HepG2 (cell line): ENCODE measurements around the gene GAL3ST3. TPM values are rescaled to one million over a fixed set of nuclear protein-coding genes. Genes with fewer than 3 reads are reported as not detected.

Source experiments
- CBX1 ChIP-seq: IDR thresholded peaks from one replicate; pipeline ENCODE4 v1.6.1; 2016; ENCODE audit warnings: antibody characterized with exemption, low read depth
- FOXO1 ChIP-seq: sonication (generic); formaldehyde crosslinking; IDR thresholded peaks from 2 replicates; pipeline ENCODE4 v1.4.0; 2020; ENCODE audit warnings: missing genetic modification reagents
- GTF3A ChIP-seq: sonication (generic); formaldehyde crosslinking; conservative IDR thresholded peaks from 2 replicates; pipeline ENCODE4 v1.4.0; 2020; ENCODE audit warnings: mild to moderate bottlenecking, missing genetic modification reagents
- KAT8 ChIP-seq: IDR thresholded peaks from 2 replicates; pipeline ENCODE4 v1.6.1; 2016; ENCODE audit warnings: missing genetic modification reagents, missing compliant biosample characterization
- PHF21A ChIP-seq: sonication (generic); formaldehyde crosslinking; IDR thresholded peaks from 2 replicates; pipeline ENCODE4 v1.5.0; 2020; ENCODE audit warnings: mild to moderate bottlenecking, missing genetic modification reagents
- PLRG1 ChIP-seq: fragments of 450-650 bp; conservative IDR thresholded peaks from 2 replicates; pipeline ENCODE4 v1.6.1; 2016
- RXRA ChIP-seq: sonication (generic); formaldehyde crosslinking; IDR thresholded peaks from 2 replicates; pipeline ENCODE4 v1.5.1; 2020; ENCODE audit warnings: missing genetic modification reagents
- SP140L ChIP-seq: sonication (generic); formaldehyde crosslinking; IDR thresholded peaks from 2 replicates; pipeline ENCODE4 v1.4.0; 2020; ENCODE audit warnings: missing genetic modification reagents, borderline replicate concordance
- TBX3 ChIP-seq: fragments of 450-650 bp; IDR thresholded peaks from 2 replicates; pipeline ENCODE4 v1.6.1; 2017; ENCODE audit warnings: antibody characterized with exemption, mild to moderate bottlenecking, inconsistent platforms, borderline replicate concordance
- ZFP41 ChIP-seq: sonication (generic); formaldehyde crosslinking; IDR thresholded peaks from 2 replicates; pipeline ENCODE4 v1.4.0; 2020; ENCODE audit warnings: mild to moderate bottlenecking, missing genetic modification reagents, borderline replicate concordance
- ZFP82 ChIP-seq: sonication (generic); formaldehyde crosslinking; IDR thresholded peaks from 2 replicates; pipeline ENCODE4 v1.5.1; 2020; ENCODE audit warnings: mild to moderate bottlenecking, missing genetic modification reagents, borderline replicate concordance
- ZNF230 ChIP-seq: sonication (generic); formaldehyde crosslinking; IDR thresholded peaks from 2 replicates; pipeline ENCODE4 v1.4.0; 2020; ENCODE audit warnings: mild to moderate bottlenecking, missing genetic modification reagents
- ZNF274 ChIP-seq: sonication (generic); formaldehyde crosslinking; IDR thresholded peaks from 2 replicates; pipeline ENCODE4 v1.5.1; 2020; ENCODE audit warnings: mild to moderate bottlenecking, missing genetic modification reagents
- ZNF282 ChIP-seq: fragments of 450-650 bp; IDR thresholded peaks from 2 replicates; pipeline ENCODE4 v1.6.1; 2018; ENCODE audit not compliant: partially characterized antibody
- ZNF720 ChIP-seq: sonication (generic); formaldehyde crosslinking; IDR thresholded peaks from 2 replicates; pipeline ENCODE4 v1.4.0; 2020; ENCODE audit warnings: missing genetic modification reagents
- ZNF776 ChIP-seq: sonication (generic); formaldehyde crosslinking; IDR thresholded peaks from 2 replicates; pipeline ENCODE4 v1.4.0; 2020; ENCODE audit warnings: mild to moderate bottlenecking, missing genetic modification reagents
- polyA plus RNA-seq, 8 experiments: library from polyadenylated mRNA; depleted of rRNA in 3 of 8; stranded (reverse) in 7 of 8; unstranded in 1 of 8; fragments of >200 nt; fragmentation: Illumina TruSeq in 4 of 8; extraction: Trizol in 4 of 8; gene quantifications; 2 replicates each; pipeline versions ENCODE4 v1.2.1 to v1.2.3, GENCODE V29; 2011 to 2016; ENCODE audit warnings: low read depth in 4 of 8, missing spikeins in 1 of 8, mixed read lengths in 1 of 8; ENCODE audit not compliant: insufficient read depth in 1 of 8
- total RNA-seq, 5 experiments: library from RNA; depleted of rRNA; stranded (reverse); fragments of >200 nt; fragmentation: Illumina TruSeq; extraction: Trizol; gene quantifications; 2 replicates each; pipeline ENCODE4 v1.2.3, GENCODE V29; 2016; ENCODE audit warnings: low read depth in 1 of 5
- TF ChIP-seq, protein P1 (sequence below): sonication (generic); formaldehyde crosslinking; IDR thresholded peaks from 2 replicates; pipeline ENCODE4 v1.5.0; 2020; ENCODE audit warnings: missing genetic modification reagents
- TF ChIP-seq, protein P2 (sequence below): sonication (generic); formaldehyde crosslinking; IDR thresholded peaks from 2 replicates; pipeline ENCODE4 v1.4.0; 2020; ENCODE audit warnings: missing genetic modification reagents, borderline replicate concordance
- TF ChIP-seq, protein P3 (sequence below): sonication (generic); formaldehyde crosslinking; conservative IDR thresholded peaks from 2 replicates; pipeline ENCODE4 v1.4.0; 2020; ENCODE audit warnings: mild to moderate bottlenecking, missing genetic modification reagents, moderate library complexity
- TF ChIP-seq, protein P4 (sequence below): IDR thresholded peaks from 2 replicates; pipeline ENCODE4 v1.6.1; 2016; ENCODE audit warnings: mild to moderate bottlenecking
- TF ChIP-seq, protein P5 (sequence below): sonication (generic); formaldehyde crosslinking; conservative IDR thresholded peaks from 2 replicates; pipeline ENCODE4 v1.8.0; 2022; ENCODE audit warnings: mild to moderate bottlenecking, moderate library complexity, missing genetic modification reagents

Gene GAL3ST3
- total and polyA plus RNA-seq, 2 of the 13 experiments (the other 11 are each of a cell fraction or from before 2014, with no cell fraction given), result not detected

DNA sequence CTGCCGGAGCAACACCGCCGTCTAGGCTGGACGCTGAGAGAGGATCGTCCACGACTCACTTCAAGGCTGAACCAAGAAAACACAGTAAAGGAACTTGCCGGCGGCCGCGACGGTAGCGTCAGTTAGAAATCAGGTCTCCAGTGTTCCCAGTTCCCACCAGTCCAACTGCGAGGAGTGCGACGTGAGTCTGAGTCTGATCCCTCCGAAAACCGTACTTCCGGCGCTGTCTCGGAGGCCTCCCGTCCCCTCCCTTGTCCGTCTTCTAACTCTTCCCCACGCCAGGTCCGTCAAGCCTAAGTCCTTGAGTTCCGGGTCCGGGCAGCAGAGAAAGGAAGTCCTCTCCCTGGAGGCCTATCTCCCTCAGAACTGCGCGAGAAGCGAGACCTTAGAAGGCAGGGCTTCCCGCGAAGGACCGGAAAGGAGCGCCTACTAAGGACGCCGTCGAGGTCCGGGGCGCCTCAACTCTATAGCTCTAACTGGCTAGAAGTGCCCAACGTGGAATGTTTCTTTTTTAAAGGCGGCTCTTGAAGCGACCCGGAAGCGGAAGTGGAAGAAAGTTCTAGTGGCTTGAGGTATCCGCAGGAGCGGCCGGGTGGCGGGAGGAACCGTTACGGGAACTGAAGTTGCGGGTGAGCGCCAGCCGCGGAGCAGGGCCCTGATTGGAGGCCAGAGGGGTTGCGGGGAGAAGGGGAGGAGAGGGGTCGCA is 46.9 kb downstream of the GAL3ST3 start, which contains the start of the genes BANF1 and EIF1AD (continued):
- TF ChIP-seq, protein P1, sequence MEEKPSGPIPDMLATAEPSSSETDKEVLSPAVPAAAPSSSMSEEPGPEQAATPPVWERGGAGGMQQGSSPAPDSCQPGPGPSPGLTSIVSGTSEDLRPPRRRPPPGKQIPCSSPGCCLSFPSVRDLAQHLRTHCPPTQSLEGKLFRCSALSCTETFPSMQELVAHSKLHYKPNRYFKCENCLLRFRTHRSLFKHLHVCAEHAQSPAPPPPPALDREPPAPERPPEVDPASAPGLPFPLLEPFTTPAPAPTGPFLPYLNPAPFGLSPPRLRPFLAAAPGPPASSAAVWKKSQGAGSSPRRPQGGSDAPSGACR (CRISPR knock-in tag), result peak; percentile 85; the same call in 1 of the 2 replicates
- TF ChIP-seq, protein P2, sequence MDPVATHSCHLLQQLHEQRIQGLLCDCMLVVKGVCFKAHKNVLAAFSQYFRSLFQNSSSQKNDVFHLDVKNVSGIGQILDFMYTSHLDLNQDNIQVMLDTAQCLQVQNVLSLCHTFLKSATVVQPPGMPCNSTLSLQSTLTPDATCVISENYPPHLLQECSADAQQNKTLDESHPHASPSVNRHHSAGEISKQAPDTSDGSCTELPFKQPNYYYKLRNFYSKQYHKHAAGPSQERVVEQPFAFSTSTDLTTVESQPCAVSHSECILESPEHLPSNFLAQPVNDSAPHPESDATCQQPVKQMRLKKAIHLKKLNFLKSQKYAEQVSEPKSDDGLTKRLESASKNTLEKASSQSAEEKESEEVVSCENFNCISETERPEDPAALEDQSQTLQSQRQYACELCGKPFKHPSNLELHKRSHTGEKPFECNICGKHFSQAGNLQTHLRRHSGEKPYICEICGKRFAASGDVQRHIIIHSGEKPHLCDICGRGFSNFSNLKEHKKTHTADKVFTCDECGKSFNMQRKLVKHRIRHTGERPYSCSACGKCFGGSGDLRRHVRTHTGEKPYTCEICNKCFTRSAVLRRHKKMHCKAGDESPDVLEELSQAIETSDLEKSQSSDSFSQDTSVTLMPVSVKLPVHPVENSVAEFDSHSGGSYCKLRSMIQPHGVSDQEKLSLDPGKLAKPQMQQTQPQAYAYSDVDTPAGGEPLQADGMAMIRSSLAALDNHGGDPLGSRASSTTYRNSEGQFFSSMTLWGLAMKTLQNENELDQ (CRISPR knock-in tag), result no peak
- TF ChIP-seq ZNF274 (CRISPR knock-in tag) (peak; percentile 84; the same call in 1 of the 2 replicates), SP140L (CRISPR knock-in tag) (no peak), ZNF776 (CRISPR knock-in tag) (0 out of 2 replicates have a peak, but pooled peaks have one; percentile 2), FOXO1 (CRISPR knock-in tag) (peak; percentile 77), PHF21A (peak; percentile 93), TBX3 (no peak), GTF3A (CRISPR knock-in tag) (peak; percentile 91), RXRA (CRISPR knock-in tag) (peak; percentile 85), PLRG1 (no peak), CBX1 (peak; percentile 74), ZFP41 (CRISPR knock-in tag) (no peak; the same call in none of the 2 replicates), ZFP82 (CRISPR knock-in tag) (no peak), ZNF230 (peak; percentile 98), ZNF282 (no peak), KAT8 (CRISPR knock-in tag) (peak; percentile 99), ZNF720 (CRISPR knock-in tag) (peak; percentile 54; the same call in 1 of the 2 replicates)
- TF ChIP-seq, protein P3, sequence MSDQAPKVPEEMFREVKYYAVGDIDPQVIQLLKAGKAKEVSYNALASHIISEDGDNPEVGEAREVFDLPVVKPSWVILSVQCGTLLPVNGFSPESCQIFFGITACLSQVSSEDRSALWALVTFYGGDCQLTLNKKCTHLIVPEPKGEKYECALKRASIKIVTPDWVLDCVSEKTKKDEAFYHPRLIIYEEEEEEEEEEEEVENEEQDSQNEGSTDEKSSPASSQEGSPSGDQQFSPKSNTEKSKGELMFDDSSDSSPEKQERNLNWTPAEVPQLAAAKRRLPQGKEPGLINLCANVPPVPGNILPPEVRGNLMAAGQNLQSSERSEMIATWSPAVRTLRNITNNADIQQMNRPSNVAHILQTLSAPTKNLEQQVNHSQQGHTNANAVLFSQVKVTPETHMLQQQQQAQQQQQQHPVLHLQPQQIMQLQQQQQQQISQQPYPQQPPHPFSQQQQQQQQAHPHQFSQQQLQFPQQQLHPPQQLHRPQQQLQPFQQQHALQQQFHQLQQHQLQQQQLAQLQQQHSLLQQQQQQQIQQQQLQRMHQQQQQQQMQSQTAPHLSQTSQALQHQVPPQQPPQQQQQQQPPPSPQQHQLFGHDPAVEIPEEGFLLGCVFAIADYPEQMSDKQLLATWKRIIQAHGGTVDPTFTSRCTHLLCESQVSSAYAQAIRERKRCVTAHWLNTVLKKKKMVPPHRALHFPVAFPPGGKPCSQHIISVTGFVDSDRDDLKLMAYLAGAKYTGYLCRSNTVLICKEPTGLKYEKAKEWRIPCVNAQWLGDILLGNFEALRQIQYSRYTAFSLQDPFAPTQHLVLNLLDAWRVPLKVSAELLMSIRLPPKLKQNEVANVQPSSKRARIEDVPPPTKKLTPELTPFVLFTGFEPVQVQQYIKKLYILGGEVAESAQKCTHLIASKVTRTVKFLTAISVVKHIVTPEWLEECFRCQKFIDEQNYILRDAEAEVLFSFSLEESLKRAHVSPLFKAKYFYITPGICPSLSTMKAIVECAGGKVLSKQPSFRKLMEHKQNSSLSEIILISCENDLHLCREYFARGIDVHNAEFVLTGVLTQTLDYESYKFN (CRISPR knock-in tag), result peak; percentile 63
- TF ChIP-seq, protein P4, sequence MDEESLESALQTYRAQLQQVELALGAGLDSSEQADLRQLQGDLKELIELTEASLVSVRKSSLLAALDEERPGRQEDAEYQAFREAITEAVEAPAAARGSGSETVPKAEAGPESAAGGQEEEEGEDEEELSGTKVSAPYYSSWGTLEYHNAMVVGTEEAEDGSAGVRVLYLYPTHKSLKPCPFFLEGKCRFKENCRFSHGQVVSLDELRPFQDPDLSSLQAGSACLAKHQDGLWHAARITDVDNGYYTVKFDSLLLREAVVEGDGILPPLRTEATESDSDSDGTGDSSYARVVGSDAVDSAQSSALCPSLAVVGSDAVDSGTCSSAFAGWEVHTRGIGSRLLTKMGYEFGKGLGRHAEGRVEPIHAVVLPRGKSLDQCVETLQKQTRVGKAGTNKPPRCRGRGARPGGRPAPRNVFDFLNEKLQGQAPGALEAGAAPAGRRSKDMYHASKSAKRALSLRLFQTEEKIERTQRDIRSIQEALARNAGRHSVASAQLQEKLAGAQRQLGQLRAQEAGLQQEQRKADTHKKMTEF (CRISPR knock-in tag), result peak; percentile 92
- TF ChIP-seq, protein P5, sequence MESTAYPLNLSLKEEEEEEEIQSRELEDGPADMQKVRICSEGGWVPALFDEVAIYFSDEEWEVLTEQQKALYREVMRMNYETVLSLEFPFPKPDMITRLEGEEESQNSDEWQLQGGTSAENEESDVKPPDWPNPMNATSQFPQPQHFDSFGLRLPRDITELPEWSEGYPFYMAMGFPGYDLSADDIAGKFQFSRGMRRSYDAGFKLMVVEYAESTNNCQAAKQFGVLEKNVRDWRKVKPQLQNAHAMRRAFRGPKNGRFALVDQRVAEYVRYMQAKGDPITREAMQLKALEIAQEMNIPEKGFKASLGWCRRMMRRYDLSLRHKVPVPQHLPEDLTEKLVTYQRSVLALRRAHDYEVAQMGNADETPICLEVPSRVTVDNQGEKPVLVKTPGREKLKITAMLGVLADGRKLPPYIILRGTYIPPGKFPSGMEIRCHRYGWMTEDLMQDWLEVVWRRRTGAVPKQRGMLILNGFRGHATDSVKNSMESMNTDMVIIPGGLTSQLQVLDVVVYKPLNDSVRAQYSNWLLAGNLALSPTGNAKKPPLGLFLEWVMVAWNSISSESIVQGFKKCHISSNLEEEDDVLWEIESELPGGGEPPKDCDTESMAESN (CRISPR knock-in tag), result peak; percentile 81
